ENCODE measurements around the gene COQ2. TPM values are rescaled to one million over a fixed set of nuclear protein-coding genes. Genes with fewer than 3 reads are reported as not detected.

COQ2 gene
- total RNA-seq, 4 donors from 2014 or later = 3.2 to 22.6 (median 9.5) TPM

DNA sequence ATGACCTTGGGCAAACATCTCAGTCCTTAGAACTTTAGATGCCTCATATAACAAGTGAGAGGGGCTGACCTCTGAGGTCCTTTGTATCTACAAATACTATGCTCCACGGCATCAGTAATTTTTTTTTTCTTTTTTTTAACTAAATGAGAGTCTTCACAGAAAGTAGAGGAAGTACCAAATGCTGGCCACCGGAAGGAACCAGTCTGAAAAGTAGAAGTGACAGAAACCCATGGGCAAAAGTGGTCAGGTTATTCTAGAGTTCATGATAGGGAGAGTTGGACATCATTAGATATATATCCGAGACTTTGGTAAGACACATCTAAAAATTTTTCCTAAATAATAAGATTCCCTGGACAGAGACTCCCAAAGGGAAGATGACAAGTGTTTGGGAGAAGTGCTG is 53.7 kb downstream of the COQ2 start:
- no peaks in the 10 kb centered on the region for H3K9me3 ChIP-seq
- TF ChIP-seq, protein P1, sequence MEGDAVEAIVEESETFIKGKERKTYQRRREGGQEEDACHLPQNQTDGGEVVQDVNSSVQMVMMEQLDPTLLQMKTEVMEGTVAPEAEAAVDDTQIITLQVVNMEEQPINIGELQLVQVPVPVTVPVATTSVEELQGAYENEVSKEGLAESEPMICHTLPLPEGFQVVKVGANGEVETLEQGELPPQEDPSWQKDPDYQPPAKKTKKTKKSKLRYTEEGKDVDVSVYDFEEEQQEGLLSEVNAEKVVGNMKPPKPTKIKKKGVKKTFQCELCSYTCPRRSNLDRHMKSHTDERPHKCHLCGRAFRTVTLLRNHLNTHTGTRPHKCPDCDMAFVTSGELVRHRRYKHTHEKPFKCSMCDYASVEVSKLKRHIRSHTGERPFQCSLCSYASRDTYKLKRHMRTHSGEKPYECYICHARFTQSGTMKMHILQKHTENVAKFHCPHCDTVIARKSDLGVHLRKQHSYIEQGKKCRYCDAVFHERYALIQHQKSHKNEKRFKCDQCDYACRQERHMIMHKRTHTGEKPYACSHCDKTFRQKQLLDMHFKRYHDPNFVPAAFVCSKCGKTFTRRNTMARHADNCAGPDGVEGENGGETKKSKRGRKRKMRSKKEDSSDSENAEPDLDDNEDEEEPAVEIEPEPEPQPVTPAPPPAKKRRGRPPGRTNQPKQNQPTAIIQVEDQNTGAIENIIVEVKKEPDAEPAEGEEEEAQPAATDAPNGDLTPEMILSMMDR (IDR thresholded peaks at IDR 0.05) = no peak
- TF ChIP-seq POLR2A (IDR thresholded peaks at IDR 0.05) = no peak
- no peak for DNase-seq
- no peak overlapping the region for H3K4me3 ChIP-seq
- no peaks in the 10 kb centered on the region for H3K36me3 ChIP-seq
- intact Hi-C loops (cut with DNase I; ENCODE audit: low total_unique reads) = no loop called here
- H3K27ac ChIP-seq = no peak overlapping the region
- no peaks in the 10 kb centered on the region for H3K4me1 ChIP-seq
- no peaks in the 10 kb centered on the region for H3K27me3 ChIP-seq

DNA sequence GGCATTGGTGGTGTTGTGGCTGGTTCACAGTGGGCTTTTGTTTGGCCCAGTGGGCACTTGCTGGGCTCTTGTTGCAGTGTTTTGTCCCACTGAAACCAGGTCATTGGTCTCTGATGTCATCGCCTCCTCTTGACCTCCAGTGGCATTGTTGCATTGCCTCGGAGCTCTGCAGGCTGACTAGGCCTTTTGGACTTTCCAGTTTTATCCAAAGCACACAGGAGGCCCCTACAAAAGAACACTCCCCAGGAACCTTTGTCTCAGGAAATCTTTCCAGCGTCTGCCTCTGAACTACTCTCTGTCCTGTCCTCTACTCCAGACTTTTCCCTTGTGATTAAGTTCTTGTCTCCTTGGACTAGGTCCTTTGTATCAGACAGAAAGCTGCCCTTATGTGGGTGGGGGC is 54.8 kb downstream of the COQ2 start:
- no peaks in the 10 kb centered on the region for H3K36me3 ChIP-seq

DNA sequence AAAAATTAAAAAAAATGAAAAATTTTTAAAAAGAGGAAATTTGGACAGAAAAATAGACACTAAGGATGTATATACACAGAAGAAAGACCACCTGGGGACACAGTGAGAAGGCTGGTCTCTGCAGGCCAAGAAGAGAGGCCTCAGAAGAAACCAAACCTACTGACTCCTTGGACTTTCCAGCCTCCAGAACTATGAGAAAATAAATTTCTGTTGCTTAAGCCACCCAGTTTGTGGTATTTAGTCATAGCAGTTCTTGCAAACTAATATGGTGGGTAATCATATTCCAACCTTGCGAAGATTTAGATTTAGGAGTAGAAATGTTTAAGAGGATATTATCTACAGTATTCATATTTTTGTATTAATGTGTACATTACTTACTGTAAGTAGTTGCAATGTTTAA is 56.4 kb downstream of the COQ2 start:
- no peaks in the 10 kb centered on the region for H3K9me3 ChIP-seq
- no peaks in the 10 kb centered on the region for H3K27me3 ChIP-seq
- H3K4me3 ChIP-seq = no peak overlapping the region
- H3K36me3 ChIP-seq = no peaks in the 10 kb centered on the region
- H3K4me1 ChIP-seq = no peaks in the 10 kb centered on the region
- no peak overlapping the region for H3K27ac ChIP-seq
- no peak for TF ChIP-seq POLR2A (IDR thresholded peaks at IDR 0.05)
- TF ChIP-seq, protein P1 (IDR thresholded peaks at IDR 0.05) = no peak
- DNase-seq = no peak
- intact Hi-C loops (cut with DNase I; ENCODE audit: low total_unique reads) = no loop called here

More for the DNA sequence above, 54.8 kb downstream of the COQ2 start:
- TF ChIP-seq, protein P1 (IDR thresholded peaks at IDR 0.05) = no peak
- TF ChIP-seq POLR2A (IDR thresholded peaks at IDR 0.05) = no peak
- H3K4me3 ChIP-seq = no peak overlapping the region
- intact Hi-C loops (cut with DNase I; ENCODE audit: low total_unique reads) = no loop called here
- no peak for DNase-seq
- H3K9me3 ChIP-seq = no peaks in the 10 kb centered on the region
- H3K27ac ChIP-seq = no peak overlapping the region
- H3K4me1 ChIP-seq = no peaks in the 10 kb centered on the region
- H3K27me3 ChIP-seq = no peaks in the 10 kb centered on the region

DNA sequence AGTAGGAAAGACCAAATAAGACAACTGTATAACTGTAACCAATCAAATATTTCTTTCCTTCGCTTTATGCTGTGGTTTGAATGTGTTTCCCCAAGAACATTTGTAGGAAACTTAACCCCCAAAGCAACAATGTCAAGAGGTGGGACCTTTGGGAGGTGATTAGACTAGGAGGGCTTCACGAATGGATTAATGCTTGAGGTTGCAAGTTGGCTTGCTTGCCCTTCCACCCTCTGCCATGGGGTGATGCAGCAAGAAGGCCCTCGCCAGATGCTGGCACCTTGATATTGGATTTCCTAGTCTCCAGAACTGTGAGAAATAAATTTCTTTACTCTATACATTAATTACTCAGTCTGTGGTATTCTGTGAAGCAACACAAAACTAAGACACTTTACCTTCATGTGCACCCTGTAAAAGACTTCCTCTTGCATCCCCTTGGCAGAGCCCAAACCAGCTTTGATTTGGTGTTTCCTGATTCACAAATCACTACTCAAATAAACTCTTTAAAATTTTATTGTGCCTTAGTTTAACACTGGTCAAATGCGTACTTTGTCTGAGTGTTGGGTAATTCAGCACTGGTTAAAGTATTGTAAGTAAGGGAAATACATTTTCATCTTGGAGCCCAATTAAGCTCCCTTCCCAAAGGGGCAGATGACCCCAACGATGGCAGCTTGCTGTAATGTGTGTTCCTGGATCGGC is 59.9 kb downstream of the COQ2 start:
- no peak overlapping the region for H3K27ac ChIP-seq
- no peak for DNase-seq
- H3K36me3 ChIP-seq = no peaks in the 10 kb centered on the region
- intact Hi-C loops (cut with DNase I; ENCODE audit: low total_unique reads) = no loop called here
- no peaks in the 10 kb centered on the region for H3K4me1 ChIP-seq
- no peaks in the 10 kb centered on the region for H3K27me3 ChIP-seq
- no peaks in the 10 kb centered on the region for H3K9me3 ChIP-seq
- TF ChIP-seq, protein P1 (IDR thresholded peaks at IDR 0.05) = no peak
- no peak for TF ChIP-seq POLR2A (IDR thresholded peaks at IDR 0.05)
- H3K4me3 ChIP-seq = no peak overlapping the region

DNA sequence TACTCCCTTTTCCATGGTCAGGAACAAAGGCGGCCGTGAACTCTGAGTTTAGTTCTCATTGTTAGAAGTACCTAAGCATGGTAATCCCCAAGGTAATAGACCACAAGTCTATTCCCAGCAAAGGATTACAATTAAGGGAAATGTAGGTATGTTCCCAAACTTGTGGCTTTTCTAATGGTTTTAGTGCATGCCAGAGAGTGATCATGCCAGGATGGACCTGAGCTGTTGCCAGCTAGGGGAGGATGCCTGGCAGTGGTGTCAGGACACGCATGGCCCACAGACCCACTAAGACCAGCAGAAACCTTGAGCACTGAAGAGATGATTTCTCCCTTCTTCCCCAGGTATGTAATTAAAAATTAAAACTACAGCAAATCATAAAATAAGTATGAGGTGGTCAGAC is 60.8 kb downstream of the COQ2 start:
- TF ChIP-seq POLR2A (IDR thresholded peaks at IDR 0.05) = no peak
- TF ChIP-seq, protein P1 (IDR thresholded peaks at IDR 0.05) = no peak
- no peaks in the 10 kb centered on the region for H3K9me3 ChIP-seq
- no peaks in the 10 kb centered on the region for H3K4me1 ChIP-seq
- H3K27me3 ChIP-seq = no peaks in the 10 kb centered on the region
- H3K4me3 ChIP-seq = no peak overlapping the region
- no peak for DNase-seq
- H3K27ac ChIP-seq = no peak overlapping the region
- intact Hi-C loops (cut with DNase I; ENCODE audit: low total_unique reads) = no loop called here
- no peaks in the 10 kb centered on the region for H3K36me3 ChIP-seq
